NCI-H526 (cell line): Measurements from ENCODE around the gene KRT6C.
A peak's percentile ranks its signal among the peaks of the same experiment; 100 is the strongest.
"Not testable (repeated sequence)": the region's sequence is repeated elsewhere in the genome, so short reads cannot be mapped to it uniquely, and the experiment has no call there.

Experiments
- DNase-seq, 2 experiments: peaks; one replicate each; lab custom pipeline; 2025; lab: John Stamatoyannopoulos, UW

Gene KRT6C

DNA sequence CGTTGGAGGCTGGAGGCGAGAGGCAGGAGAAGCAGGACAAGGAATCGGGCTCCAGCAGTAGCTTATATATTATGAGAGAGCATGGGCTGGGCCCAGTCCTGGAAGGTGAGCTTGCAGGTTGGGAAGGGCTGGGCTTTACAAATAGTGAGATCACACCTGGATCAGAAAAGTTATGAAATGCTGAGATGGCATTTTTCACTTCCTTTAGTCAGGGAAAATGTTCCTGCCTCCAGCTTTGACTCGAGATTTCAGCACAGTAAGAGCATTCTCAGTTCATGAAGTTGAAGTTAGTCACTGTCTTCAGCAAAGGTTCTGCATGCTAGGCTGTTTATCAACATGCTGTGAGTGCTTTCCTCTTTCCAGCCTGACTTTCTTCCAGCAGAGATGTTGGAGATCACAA, at the start of gene KRT6C:
KRT6C (minus strand) TSS at position 38 of the 400 bp plus-strand sequence. CDS start 68 bp downstream, outside the sequence.
- no peak for DNase-seq

DNA sequence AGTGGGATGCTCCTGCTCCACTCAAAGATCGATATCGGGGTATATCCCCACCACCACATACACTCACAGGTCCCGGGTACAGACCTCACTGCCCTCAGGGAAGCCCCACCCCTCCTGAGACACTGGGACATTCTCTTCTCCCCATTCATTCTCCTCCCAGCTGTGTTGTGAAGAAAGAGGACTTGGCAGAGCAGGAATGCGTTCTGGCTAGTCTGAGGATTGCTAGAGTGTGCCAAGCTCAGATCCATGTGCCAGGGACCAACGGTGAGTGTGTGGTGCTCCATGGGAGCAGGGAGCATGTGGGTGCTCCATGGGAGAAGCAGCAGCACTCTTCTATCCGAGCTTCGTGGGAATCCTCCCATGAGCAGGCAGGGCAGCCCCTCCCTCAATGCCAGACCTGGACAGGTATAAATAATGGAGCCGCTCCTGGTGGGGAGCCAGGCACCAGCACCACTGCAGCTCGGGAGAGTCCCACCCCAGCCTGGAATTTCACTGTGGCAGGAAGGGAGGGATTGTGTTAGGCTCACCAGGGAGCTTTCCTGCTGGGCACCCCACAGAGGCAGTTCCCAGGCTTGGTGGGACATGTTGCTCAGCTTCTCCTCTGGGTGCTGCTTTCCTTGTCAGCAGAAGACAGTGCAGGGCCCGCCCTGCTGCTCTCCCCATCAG, 48.9 kb upstream of the KRT6C start:
- DNase-seq = no peak

DNA sequence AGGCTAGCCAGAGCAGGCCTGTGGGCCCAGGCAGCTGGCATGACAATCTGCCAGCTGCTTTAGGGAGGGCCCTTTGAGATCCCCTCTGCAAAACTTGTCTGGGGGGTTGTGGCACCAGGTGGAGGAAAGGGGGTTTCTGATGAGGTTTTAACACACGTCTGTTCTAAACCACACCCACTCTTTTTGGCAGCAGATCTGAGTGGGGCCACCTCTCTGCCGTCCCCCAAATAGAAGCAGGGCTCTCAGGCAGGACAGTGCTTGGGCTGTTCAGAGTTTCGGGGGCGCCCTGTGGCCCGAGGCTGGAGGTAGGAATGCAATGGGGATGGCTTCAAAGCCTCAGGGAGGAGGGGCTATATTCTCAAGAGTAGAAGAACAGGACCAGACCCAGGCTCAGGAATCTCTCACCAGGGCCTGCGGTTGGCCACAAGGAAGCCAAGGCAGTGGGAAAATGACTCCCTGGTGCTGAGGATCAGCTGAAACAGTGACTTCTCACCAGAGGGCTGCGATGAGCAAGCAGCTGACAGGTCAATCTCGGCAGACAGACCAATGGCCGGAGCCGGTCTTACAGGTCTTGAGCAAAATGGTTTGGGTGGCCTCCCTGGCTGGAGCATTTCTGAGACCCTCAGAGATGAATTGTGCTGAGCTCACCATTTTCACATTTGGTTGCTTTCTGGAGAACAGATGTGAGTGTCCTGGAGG, 48.1 kb upstream of the KRT6C start:
- no peak for DNase-seq

DNA sequence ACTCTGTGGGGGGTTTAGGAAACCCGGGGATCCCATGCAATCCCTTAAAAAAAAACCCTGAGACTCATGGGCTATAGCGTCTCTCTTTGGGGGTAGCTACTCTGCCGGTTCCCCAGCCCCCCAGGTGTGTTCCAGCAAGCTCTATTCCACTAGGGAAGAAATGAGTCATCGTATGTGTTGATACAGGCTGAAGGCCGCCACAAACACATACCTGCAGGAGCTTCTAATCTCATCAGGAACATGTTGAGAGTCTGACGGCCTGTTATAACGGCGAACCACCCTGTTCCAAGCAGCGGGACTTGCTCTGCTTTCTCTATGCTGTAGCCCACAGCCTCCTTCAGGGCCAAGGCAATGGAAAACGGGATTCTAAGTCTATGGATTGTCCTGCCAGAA, 47.6 kb upstream of the KRT6C start:
- DNase-seq = no peak

DNA sequence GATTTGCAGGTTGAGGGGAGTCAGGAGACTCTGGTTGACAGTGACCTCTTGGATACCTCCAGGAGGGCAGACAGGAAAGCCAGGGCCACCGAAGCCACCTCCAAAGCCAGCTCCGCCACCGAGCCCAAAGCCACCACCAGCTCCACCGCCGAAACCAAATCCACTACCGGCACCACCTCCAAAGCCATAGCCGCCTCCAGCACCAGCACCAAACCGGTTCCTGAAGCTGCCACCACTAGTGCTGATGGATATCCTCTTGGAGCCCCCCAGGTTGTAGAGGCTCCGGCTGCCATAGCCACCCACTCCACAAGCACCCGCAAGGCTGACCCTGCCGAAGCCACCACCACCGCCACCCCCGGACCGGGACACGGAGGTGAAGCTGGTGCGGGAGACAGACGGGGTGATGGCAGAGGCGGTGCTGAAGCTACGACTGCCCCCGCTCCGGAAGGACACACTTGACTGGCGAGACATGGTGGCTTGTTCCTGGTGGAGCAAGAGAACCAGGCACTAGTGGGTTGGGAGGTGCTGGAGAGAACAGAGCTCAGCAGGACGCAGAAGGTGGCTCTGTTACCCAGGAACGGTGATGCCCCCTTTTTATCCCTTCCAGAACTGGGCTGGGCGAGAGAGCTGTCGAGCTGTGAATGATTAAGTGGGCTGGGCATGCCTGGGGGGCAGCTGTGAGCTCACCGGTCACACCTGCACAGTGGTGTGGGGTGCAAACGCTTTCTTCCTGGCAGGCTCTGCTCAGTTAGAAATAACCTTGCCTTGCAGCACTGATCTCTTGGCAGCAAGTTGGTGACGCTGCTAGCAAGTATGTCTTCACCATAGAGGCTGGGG, 46.4 kb upstream of the KRT6C start, which contains the start of gene KRT5:
KRT5 (minus strand) TSS at position 569 of the 837 bp plus-strand sequence; CDS start at position 471, 98 bp downstream.
- DNase-seq = no peak

DNA sequence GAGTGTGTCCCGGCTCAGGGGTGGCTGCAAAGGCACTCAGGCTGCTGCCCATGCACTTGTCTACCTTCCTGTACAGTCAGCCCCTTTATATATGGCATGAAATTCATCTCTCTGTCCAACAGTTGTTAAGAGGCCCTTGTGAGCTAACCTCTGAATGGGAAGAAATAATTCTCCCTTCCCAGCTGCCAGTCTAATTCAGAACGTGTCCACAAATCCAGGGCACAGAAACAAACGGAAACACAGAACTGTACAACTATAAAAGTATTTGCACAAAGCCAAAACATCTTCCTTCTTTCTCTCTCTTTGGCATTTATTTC, 45.7 kb upstream of the KRT6C start:
- DNase-seq = no peak

DNA sequence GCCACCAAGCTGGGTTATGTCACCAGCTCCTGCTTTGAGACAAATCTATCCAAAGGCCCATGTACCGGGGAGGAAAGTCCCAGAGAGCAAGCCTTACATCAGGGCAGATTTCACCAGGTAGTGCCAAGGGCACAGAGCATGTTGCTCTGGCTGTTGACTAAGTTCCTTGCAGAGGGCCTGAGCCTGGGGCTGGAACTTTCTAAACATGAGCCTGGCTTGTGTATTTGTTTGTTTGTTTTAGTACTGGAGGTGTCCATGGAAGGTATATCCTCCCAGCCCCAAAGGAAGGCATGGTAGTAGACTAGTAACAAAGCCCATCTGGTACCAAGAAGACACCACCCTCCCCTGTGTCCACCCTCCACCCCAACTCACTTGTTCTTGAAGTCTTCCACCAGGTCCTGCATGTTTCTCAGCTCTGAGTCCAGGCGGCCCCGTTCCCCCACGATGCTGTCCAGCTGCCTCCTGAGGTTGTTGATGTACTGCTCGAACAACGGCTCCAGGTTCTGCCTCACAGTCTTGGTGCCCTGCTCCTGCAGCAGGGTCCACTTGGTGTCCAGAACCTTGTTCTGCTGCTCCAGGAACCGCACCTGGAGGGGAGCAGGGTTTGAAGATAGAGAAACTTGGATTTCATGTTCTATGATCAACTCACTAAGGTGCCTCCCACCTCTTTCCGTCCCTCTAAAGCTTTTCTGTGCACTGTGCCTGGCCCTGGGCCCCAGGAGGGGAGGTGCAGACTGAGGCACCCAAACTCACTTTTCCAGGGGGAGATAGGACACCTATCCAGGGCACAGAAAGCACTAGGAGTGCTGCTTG, 45.2 kb upstream of the KRT6C start:
- no peak for DNase-seq

DNA sequence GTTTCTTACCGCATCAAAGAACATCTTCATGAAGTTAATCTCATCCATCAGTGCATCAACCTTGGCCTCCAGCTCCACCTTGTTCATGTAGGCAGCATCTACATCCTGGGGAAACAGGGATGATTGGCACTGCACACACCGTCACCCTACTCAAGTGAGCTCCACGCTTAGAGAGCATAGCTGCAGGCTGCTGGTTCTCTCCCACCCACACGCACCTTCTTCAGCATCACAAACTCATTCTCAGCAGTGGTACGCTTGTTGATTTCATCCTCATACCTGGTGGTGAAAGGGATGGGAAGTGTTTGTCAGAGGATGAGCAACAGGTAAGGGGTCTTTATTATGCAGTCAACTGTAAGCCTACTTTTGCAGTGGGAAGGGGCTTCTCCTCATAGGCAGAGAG, 44.3 kb upstream of the KRT6C start:
- no peak for DNase-seq

DNA sequence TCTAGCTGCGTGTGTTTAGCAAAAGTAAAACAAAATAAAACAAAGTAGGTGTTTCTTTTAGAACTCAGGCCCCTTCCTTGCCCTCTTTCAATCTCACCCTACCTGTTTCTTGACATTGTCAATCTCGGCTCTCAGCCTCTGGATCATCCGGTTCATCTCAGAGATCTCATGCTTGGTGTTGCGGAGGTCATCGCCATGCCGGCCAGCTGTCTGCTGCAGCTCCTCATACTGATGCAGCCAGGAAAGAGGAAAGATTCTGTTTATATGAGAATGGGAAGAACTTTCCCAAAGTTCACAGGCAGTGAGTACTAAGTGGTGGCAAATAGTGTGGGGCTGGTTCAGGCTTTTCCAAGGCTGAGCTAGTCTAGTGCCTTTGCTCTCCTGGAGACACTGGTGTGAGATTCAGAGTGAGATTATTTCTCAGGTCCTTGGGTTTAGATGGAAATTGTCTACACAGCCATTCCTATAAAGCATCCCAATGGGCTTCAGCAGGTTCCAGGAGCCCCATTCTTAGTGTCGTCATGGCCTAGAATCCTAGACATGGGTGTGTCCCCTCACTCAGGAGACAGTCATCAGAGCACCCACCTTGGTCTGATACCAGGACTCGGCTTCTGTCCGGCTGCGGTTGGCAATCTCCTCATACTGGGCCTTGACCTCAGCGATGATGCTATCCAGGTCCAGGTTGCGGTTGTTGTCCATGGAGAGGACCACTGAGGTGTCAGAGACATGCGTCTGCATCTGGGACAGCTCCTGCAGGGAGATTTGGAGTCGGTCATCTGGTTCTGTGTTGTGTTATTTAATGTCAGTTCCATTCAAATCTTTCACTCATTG, 43.6 kb upstream of the KRT6C start:
- no peak for DNase-seq

DNA sequence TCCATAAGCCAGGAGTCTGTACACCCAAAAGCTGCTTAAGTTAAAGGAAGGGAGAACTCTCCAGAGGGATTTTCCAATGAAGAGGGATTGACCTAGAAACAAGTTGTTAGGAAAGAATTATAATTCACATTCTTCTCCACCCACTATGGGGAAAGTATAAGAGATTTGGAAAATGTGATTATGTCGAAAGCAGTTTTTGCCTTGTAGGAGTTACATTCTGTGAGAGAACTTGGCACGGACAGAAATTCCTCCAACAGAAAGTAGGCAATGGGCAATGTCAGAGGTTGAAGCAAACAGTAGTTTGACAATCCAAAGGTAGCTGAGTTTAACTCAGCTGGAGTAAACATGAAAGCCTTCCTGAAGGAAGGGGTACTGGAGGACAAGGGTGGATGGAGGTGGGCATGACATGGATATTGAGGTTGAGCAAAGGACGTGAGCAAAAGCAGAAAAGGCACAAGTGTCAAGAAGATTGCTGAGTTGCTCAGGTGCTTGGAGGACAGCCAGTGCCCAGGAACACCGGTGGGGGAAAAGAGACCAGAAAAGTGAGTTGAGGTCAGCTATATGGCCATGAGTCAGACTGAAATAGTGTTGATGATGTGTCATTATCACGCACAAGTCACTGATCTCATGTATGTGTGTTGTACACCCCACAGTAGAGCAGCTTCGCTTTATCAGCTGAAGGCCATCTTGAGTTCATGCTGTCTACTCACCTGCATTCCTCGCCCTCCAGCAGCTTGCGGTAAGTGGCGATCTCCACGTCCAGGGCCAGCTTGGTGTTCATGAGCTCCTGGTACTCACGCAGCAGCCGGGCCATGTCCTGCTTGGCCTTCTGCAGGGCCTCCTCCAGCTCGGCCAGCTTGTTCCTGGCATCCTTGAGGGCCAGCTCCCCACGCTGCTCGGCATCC, 42.6 kb upstream of the KRT6C start:
- no peak for DNase-seq

DNA sequence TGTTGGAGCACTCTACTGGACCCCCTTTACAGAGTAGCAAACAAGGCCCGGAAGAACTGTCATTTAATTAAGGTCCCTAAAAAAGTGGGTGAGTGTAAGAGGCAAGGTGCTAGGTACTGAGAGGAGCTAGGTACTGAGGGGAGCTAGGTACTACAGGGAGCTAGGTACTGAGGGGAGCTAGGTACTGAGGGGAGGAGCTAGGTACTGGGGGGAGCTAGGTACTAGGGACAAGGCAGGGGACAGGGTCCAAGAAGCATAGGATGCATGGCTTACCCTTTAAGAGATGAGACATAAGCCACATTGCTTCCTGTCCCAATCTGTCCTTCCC, 41.7 kb upstream of the KRT6C start:
- DNase-seq = no peak

DNA sequence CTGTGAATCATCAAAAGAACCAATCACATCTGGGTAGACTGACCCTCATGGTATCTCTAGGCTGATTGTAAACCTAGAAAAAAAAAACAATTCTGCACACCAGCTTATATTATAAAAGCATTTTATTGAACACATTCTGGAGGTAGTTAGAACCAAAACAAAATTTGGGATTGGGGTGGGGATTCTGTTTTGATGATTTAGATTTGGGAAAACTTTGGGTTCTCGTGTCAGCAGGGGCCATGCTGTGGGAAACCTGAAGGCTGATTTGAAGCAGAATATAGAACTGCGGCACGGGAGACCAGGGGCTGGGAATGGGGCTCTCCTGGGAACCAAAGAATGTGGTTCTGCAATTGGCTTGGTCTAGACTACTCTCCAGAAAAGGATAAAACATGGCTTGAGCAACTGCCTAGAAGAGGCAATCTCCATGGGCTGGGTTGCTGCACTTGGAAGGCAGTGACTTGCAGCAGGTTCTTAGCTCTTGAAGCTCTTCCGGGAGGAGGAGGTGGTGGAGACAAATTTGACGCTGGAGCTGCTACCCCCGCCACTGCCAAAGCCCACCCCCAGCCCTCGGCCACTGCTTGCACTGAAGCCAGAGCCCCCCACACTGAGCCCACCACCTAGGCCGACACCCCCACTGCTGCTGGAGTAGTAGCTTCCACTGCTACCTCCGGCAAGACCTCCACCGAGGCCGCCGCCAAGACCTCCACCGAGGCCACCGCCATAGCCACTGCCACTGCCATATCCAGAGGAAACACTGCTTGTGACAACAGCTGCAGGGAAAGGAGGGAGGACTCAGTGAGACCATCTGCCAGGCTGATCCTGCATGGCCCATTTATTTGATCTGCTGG, 41.1 kb upstream of the KRT6C start:
- no peak for DNase-seq

DNA sequence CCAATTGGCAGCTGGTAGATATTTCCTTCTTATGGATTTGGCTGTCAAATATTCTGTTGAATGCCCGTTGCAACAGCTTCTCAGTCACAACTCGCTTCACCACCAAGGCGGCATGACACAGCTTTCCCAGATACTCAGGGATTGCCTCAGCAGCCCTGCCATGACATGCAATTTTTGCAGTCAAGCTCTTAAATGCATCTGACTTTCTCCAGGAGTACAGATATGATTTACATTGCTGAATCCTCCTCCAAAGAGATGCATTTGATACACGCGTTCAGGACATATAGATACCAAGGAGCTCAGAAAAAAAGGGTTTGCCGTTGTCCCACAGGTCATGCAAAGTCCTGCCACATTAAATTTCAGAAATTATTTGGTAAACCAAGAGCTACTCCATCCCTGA, 40.1 kb upstream of the KRT6C start:
- no peak for DNase-seq

DNA sequence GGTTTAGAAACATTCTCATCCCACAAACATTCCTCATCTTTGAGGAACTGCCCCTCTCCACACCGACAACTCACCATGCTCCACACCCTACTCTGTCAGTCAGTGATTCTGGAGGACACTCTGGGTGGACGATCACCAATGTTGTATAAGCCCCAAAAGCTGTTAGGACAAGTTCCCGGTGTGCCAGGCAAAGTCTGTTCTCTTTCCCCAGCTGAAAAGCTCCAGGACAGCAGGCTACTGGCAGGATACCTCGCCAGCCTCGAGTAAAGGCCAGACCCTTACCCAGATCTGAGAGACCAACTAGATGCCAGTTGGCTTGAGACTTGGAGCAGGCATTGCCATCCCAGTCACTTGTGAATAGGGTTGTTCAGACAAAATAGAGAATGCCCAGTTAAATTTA, 34.6 kb upstream of the KRT6C start:
- no peak for DNase-seq

DNA sequence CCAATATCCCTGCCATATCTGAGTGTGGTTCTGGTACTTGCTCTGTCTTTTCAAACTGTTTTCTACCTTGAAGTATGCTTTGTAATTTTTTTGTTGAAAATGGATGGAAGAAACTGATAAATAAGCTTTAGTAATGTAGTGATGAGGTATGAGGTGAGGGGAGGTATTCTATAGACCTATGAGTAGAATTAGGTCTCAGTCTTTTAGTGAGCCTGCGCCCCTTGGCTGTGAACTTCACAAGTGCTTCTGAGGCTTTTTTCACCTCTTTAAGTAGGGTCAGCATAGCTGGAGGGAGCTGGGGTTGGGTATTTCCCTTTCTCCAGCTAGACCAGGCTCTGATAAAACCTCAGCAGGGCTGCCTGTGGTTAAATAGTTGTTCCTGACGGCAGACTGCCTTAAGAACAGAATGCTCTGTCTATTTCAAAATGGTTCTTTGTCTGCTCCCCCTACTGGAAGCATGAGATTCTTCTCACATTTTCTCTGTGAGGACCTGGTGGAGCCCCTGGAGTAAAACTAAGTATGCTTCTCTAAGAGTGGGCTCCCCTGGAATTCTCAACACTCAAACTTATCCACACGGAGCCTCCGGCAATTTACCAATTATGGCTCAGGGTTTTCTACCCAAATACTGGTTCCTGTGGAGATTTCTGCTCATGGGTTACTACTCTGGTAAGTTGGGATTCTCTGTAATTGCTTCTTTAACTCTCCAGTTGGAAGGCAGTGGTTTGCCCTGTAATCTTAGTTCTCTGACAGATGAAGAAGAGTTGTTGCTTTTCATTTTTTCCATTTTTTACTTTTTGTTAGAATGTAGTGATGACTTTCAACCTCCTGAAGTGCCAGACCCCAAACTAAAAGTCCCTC, 33.5 kb upstream of the KRT6C start:
- peak; percentile 21 to 68 for DNase-seq

DNA sequence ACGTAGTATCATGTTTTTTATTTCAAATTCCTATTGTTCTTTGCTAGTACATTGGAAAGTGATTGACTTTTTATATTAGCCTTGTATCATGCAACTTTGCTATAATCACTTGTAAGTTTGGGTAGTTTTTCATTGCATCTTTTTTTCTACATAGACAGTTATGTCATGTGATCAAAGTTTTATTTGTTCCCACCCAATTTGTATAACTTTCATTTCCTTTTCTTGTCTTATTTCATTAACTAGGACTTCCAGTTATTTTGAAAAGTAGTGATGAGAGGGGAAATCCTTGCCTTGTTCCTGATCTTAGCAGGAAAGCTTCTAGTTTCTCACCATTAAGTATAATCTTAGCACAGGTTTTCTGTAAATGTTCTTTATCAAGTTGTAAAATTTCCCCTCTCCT, 29.3 kb upstream of the KRT6C start:
- DNase-seq = no peak

DNA sequence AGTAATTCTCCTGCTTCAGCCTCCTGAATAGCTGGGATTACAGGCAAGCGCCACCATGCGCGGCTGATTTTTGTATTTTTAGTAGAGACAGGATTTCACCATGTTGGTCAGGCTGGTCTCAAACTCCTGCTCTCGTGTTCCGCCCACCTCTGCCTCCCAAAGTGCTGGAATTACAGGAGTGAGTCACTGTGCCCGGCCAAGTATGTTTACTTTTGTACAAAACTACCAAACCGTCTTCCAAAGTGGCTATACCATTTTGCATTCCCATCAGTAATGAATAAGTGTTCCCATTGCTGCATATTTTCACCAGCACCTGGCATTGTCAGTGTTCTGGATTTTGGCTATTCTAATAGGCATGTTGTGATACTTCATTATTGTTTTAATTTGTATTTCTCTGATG, 27.9 kb upstream of the KRT6C start:
- no peak for DNase-seq

DNA sequence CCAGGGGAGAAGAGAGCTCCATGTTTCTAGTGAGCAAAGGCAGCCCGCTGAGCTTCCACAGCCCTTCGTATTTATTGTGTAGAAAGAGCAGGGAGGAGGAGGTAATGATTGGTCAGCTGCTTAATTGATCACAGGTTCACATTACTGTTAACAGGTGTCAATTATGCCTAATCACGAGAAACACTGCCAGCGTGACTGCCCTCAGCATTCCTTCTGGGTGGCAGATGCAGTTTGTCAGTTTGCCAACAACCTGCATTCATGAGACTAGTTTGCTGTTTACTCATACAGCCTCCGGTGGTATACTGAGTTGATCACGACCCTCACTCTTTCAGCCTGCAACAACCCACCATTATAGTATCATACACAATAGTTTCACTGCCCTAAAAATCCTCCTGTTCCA, 27.0 kb upstream of the KRT6C start:
- DNase-seq = not testable (repeated sequence)
